Measurements from ENCODE around the gene ACIN1.

Gene ACIN1

GRCh38 chr14:23080474-23080873 lies 14.5 kb downstream of the ACIN1 start:
- no peak for DNase-seq (ENCODE audit: low read depth)
- no peak overlapping the region for H3K4me3 ChIP-seq (ENCODE audit: low read depth, low read length)
- TF ChIP-seq CTCF (IDR thresholded peaks at IDR 0.05; ENCODE audit: low read depth, low read length, missing control alignments): no peak

- no peak overlapping the region for H3K4me3 ChIP-seq (ENCODE audit: low read depth, low read length)
- DNase-seq (ENCODE audit: low read depth): no peak
- TF ChIP-seq CTCF (IDR thresholded peaks at IDR 0.05; ENCODE audit: low read depth, low read length, missing control alignments): no peak
These were observed 15.2 kb downstream of the ACIN1 start for GRCh38 chr14:23079716-23080115.

- DNase-seq (ENCODE audit: low read depth): no peak
- H3K4me3 ChIP-seq (ENCODE audit: low read depth, low read length): no peak overlapping the region
- TF ChIP-seq CTCF (IDR thresholded peaks at IDR 0.05; ENCODE audit: low read depth, low read length, missing control alignments): no peak
These were observed 16.2 kb downstream of the ACIN1 start for GRCh38 chr14:23078692-23079116.

- no peak overlapping the region for H3K4me3 ChIP-seq (ENCODE audit: low read depth, low read length)
- no peak for TF ChIP-seq CTCF (IDR thresholded peaks at IDR 0.05; ENCODE audit: low read depth, low read length, missing control alignments)
- no peak for DNase-seq (ENCODE audit: low read depth)
These were observed 17.0 kb downstream of the ACIN1 start for GRCh38 chr14:23077962-23078361.

- H3K4me3 ChIP-seq (ENCODE audit: low read depth, low read length): no peak overlapping the region
- peak; percentile 58 for TF ChIP-seq CTCF (IDR thresholded peaks at IDR 0.05; ENCODE audit: low read depth, low read length, missing control alignments)
- DNase-seq (ENCODE audit: low read depth): no peak
These were observed 18.0 kb downstream of the ACIN1 start for GRCh38 chr14:23076785-23077408.

- no peak for TF ChIP-seq CTCF (IDR thresholded peaks at IDR 0.05; ENCODE audit: low read depth, low read length, missing control alignments)
These were observed 20.0 kb downstream of the ACIN1 start for GRCh38 chr14:23074906-23075305.

GRCh38 chr14:23071921-23072539 lies 22.9 kb downstream of the ACIN1 start:
- no peak for DNase-seq (ENCODE audit: low read depth)
- TF ChIP-seq CTCF (IDR thresholded peaks at IDR 0.05; ENCODE audit: low read depth, low read length, missing control alignments): no peak
- H3K4me3 ChIP-seq (ENCODE audit: low read depth, low read length): no peak overlapping the region; the same call in 1 of the 2 replicates

More at GRCh38 chr14:23074906-23075305, 20.0 kb downstream of the ACIN1 start:
- no peak for DNase-seq (ENCODE audit: low read depth)
- H3K4me3 ChIP-seq (ENCODE audit: low read depth, low read length): no peak overlapping the region

All from GM12864 (cell line).